Transverse colon (tissue), 4 donors: ENCODE data around the gene HDAC4. TPM values are rescaled to one million over a fixed set of nuclear protein-coding genes. Genes with fewer than 3 reads are reported as not detected.

ENCODE experiments used
- DNase-seq: peaks from one replicate; pipeline ENCODE4 v3.0.0-alpha.2; 2019
- H3K27ac ChIP-seq, 4 donors: fragments of 200-600 bp; sonication (generic); 2 replicates each; pipeline ENCODE4 v1.5.1; 2016 to 2018; ENCODE audit warnings: inconsistent platforms in 4 of 4
- H3K27me3 ChIP-seq: fragments of 200-600 bp; sonication (generic); 2 replicates; pipeline ENCODE4 v1.5.1; 2017; ENCODE audit warnings: inconsistent platforms
- H3K36me3 ChIP-seq, 4 donors: fragments of 200-600 bp; sonication (generic); 2 replicates each; pipeline ENCODE4 v1.5.1; 2017 to 2019; ENCODE audit warnings: inconsistent platforms in 4 of 4
- H3K4me1 ChIP-seq, 4 donors: fragments of 200-600 bp; sonication (generic); 2 replicates each; pipeline ENCODE4 v1.5.1; 2017 to 2020; ENCODE audit warnings: inconsistent platforms in 4 of 4
- H3K4me3 ChIP-seq, 4 donors: fragments of 200-600 bp; sonication (generic); 1 replicate in 1 of 4; 2 replicates in 3 of 4; pipeline versions ENCODE4 v1.5.1 to v1.6.1; 2017 to 2019; ENCODE audit warnings: inconsistent platforms in 4 of 4
- H3K9me3 ChIP-seq, 2 donors: fragments of 200-600 bp; sonication (generic); 2 replicates each; pipeline ENCODE4 v1.5.1; 2017 to 2019; ENCODE audit warnings: inconsistent platforms in 2 of 2
- CTCF ChIP-seq, 5 experiments: fragments of 200-600 bp in 3 of 5; fragments of 450-650 bp in 2 of 5; sonication (generic) in 3 of 5; IDR thresholded peaks; 1 replicate in 2 of 5; 2 replicates in 3 of 5; pipeline ENCODE4 v1.5.1; 2016 to 2017; ENCODE audit warnings: antibody characterized with exemption in 5 of 5, inconsistent platforms in 3 of 5, mild to moderate bottlenecking in 2 of 5, moderate library complexity in 1 of 5
- EP300 ChIP-seq: sonication (generic); formaldehyde crosslinking; IDR thresholded peaks from one replicate; pipeline ENCODE4 v1.6.1; 2017; ENCODE audit warnings: antibody characterized with exemption, low read depth
- POLR2A ChIP-seq: fragments of 450-650 bp; IDR thresholded peaks from one replicate; pipeline ENCODE4 v1.6.1; 2016; ENCODE audit warnings: antibody characterized with exemption, mild to moderate bottlenecking, moderate library complexity
- POLR2AphosphoS5 ChIP-seq, 3 donors: sonication (generic); formaldehyde crosslinking; IDR thresholded peaks; one replicate each; pipeline ENCODE4 v1.6.1; 2016; ENCODE audit warnings: antibody characterized with exemption in 3 of 3
- WGBS, 2 donors: methylation state at CpG; one replicate each; pipeline ENCODE4 v1.1.5; 2018; ENCODE audit warnings: low coverage in 1 of 2; 5-methylcytosine and 5-hydroxymethylcytosine counted together
- in situ Hi-C, 4 donors: fragments of 200-750 bp; cut with MboI; loops; one replicate each; pipeline versions ENCODE4 v1.15.0 to v1.15.1; 2017; ENCODE audit warnings: low sequenced_read_pairs in 3 of 4, low pct_ligation_motif_present in 1 of 4, low pct_unique_long_range_greater_than_20kb in 1 of 4
- intact Hi-C: fragments of 100-400 bp; cut with DNase I; formaldehyde crosslinking; loops from one replicate; pipeline ENCODE4 v1.15.1; 2023; ENCODE audit warnings: low total_unique reads
- total RNA-seq, 4 donors: library from RNA; depleted of rRNA; stranded (reverse); fragments of >200 nt; gene quantifications; one replicate each; pipeline ENCODE4 v1.1.0, GENCODE V29; 2016

The HDAC4 gene
- total RNA-seq, 4 donors from 2014 or later = 33.9 to 192 (median 112) TPM

GRCh38 chr2:239302808-239303557, 97.8 kb downstream of the HDAC4 start:
- H3K27me3 ChIP-seq = no peaks in the 10 kb centered on the region
- no peak for TF ChIP-seq EP300
- no peak for TF ChIP-seq CTCF (IDR thresholded peaks at IDR 0.05)
- TF ChIP-seq POLR2AphosphoS5 (IDR thresholded peaks at IDR 0.05) = no peak
- TF ChIP-seq POLR2A = no peak
- in situ Hi-C loops (no loop called here), intact Hi-C loops (loop anchor here (10.0 kb wide), 1 partner anchor 188 kb away; no protein-coding TSS in a partner anchor)
- no peaks in the 10 kb centered on the region for H3K9me3 ChIP-seq
- no peaks in the 10 kb centered on the region for H3K36me3 ChIP-seq
- peak; percentile 25 for DNase-seq
- peaks cover 40 to 83% (median 70%) of the 10 kb centered on the region in 4 donors for H3K4me1 ChIP-seq
- H3K27ac ChIP-seq = peak overlapping the region; percentile 77 to 93 (median 85)
- H3K4me3 ChIP-seq = no peak overlapping the region
- 73 to 78% methylated on average over 6 to 26 of the region's 28 CpGs for WGBS, 2 donors

GRCh38 chr2:239302083-239302807, 98.6 kb downstream of the HDAC4 start:
- H3K27ac ChIP-seq = peak overlapping the region; percentile 77 to 93 (median 85)
- peaks cover 43 to 90% (median 74%) of the 10 kb centered on the region in 4 donors for H3K4me1 ChIP-seq
- no peaks in the 10 kb centered on the region for H3K27me3 ChIP-seq
- in situ Hi-C loops = no loop called here
- DNase-seq = peak; percentile 7
- H3K36me3 ChIP-seq = no peaks in the 10 kb centered on the region
- no peak for TF ChIP-seq EP300
- no peak for TF ChIP-seq CTCF (IDR thresholded peaks at IDR 0.05)
- no peak for TF ChIP-seq POLR2A
- no peak for TF ChIP-seq POLR2AphosphoS5 (IDR thresholded peaks at IDR 0.05)
- WGBS, 2 donors = 70 to 86% methylated on average over 2 to 16 of the region's 16 CpGs
- intact Hi-C loops = loop anchor here (10.0 kb wide), 1 partner anchor 187 kb away; no protein-coding TSS in a partner anchor
- H3K4me3 ChIP-seq = no peak overlapping the region
- H3K9me3 ChIP-seq = no peaks in the 10 kb centered on the region

- Histone ChIP-seq H3K36me3 (no peaks in the 10 kb centered on the region), H3K27ac (peak overlapping the region; percentile 77 to 93 (median 85)), H3K4me3 (peak overlapping the region in 3 of 4 donors; percentile 10 to 22 (median 16)), H3K27me3 (no peaks in the 10 kb centered on the region), H3K4me1 (peaks cover 52 to 90% (median 82%) of the 10 kb centered on the region in 4 donors), H3K9me3 (no peaks in the 10 kb centered on the region)
- 77 to 100% methylated on average over 3 to 26 of the region's 26 CpGs for WGBS, 2 donors
- DNase-seq = peak; percentile 14
- intact Hi-C loops = loop anchor here (10.0 kb wide), 1 partner anchor 186 kb away; no protein-coding TSS in a partner anchor
- TF ChIP-seq CTCF (IDR thresholded peaks at IDR 0.05) (no peak), POLR2A (no peak), POLR2AphosphoS5 (IDR thresholded peaks at IDR 0.05) (no peak), EP300 (no peak)
- in situ Hi-C loops = no loop called here
These were observed 99.7 kb downstream of the HDAC4 start for GRCh38 chr2:239300871-239301735.
